Measurements from ENCODE around the gene AP5Z1. TPM values are rescaled to one million over a fixed set of nuclear protein-coding genes. Genes with fewer than 3 reads are reported as not detected.

AP5Z1 gene
- total RNA-seq, 1 donor from 2014 or later: 48.9 TPM

DNA sequence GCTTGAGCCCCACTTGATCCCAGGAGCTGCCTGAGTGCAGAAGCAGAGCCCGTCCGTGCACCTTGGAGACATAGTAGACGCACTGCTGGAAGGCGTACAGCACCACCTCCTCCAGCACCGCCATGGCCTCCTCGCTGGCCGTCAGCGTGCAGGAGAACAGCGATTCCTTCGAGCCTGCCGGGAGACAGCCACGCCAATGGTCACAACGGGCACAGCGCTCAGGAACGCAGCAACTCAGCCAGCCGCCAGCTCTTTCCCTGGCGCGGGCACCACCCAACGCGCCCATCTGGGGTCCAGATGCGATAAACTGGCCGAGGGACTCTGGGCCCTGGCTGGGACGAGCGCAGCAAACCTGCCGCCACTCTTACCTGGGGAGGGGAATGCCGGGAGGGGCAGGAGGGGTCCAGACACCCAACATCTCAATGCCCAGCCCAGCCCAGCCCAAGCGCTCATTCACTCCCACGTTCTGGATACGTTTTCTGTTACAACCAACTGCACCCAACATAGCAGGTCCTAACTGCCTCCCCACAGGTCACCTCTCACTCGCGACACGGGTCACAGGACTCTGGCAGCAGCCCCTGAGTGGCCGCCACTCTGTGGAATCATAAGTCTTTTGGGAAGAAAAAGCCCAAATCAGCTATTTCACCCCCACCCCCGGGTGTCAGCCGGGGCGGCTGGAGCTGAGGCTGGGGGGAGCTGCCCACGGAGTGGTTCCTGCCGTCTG lies 41.9 kb downstream of the AP5Z1 start:
- H3K27ac ChIP-seq: no peak overlapping the region
- no peaks in the 10 kb centered on the region for H3K9me3 ChIP-seq
- no peaks in the 10 kb centered on the region for H3K27me3 ChIP-seq
- ATAC-seq (no peak), DNase-seq (no peak)
- H3K4me1 ChIP-seq: no peaks in the 10 kb centered on the region
- H3K36me3 ChIP-seq: no peaks in the 10 kb centered on the region
- H3K4me3 ChIP-seq: no peak overlapping the region
- TF ChIP-seq, protein P1, sequence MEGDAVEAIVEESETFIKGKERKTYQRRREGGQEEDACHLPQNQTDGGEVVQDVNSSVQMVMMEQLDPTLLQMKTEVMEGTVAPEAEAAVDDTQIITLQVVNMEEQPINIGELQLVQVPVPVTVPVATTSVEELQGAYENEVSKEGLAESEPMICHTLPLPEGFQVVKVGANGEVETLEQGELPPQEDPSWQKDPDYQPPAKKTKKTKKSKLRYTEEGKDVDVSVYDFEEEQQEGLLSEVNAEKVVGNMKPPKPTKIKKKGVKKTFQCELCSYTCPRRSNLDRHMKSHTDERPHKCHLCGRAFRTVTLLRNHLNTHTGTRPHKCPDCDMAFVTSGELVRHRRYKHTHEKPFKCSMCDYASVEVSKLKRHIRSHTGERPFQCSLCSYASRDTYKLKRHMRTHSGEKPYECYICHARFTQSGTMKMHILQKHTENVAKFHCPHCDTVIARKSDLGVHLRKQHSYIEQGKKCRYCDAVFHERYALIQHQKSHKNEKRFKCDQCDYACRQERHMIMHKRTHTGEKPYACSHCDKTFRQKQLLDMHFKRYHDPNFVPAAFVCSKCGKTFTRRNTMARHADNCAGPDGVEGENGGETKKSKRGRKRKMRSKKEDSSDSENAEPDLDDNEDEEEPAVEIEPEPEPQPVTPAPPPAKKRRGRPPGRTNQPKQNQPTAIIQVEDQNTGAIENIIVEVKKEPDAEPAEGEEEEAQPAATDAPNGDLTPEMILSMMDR (IDR thresholded peaks at IDR 0.05): no peak
- intact Hi-C loops (cut with DNase I): no loop called here

DNA sequence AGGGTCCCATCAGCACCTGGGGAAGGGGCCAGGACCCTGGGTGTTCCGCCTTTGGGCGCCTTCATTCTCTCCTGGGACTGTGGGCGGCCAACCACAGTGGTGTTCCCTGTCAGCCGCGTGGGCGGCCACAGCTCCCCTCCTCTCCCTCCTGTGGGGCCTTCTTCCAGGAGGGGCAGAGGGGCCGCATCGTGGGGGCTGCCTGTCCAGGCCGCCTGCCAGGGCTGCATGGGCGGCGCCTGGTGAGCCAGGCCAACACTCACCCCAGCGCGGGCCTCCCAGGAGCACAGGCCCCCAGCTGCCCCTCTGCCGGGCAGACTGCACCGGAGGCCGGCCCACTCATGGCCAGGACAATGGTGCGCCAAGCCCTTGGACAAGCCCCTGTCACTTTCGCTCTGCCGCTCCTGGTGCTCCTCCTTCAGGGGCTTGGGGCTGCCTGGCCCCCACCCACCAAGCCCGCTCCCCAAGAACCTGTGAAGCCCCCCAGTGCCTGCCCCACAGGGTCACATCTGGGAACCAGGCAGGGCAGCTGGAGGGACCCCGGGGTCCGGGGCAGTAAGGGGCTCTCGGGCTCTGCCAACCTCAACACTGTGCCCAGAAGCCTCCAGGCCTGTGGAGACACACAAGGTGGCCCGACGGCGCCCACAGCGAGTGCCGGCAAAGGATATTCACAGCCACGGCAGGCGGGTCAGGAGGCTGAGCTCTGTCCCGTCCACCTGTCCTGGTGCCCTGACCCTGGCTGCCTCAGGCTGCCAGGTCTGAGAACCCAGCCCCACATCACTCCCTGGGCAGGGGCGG lies 42.8 kb downstream of the AP5Z1 start:
- Histone ChIP-seq H3K27ac (no peak overlapping the region), H3K4me1 (no peaks in the 10 kb centered on the region), H3K36me3 (no peaks in the 10 kb centered on the region), H3K4me3 (no peak overlapping the region), H3K27me3 (no peaks in the 10 kb centered on the region), H3K9me3 (no peaks in the 10 kb centered on the region)
- TF ChIP-seq, protein P1 (IDR thresholded peaks at IDR 0.05): no peak
- peak; percentile 62 for DNase-seq
- intact Hi-C loops (cut with DNase I): no loop called here
- ATAC-seq: no peak

DNA sequence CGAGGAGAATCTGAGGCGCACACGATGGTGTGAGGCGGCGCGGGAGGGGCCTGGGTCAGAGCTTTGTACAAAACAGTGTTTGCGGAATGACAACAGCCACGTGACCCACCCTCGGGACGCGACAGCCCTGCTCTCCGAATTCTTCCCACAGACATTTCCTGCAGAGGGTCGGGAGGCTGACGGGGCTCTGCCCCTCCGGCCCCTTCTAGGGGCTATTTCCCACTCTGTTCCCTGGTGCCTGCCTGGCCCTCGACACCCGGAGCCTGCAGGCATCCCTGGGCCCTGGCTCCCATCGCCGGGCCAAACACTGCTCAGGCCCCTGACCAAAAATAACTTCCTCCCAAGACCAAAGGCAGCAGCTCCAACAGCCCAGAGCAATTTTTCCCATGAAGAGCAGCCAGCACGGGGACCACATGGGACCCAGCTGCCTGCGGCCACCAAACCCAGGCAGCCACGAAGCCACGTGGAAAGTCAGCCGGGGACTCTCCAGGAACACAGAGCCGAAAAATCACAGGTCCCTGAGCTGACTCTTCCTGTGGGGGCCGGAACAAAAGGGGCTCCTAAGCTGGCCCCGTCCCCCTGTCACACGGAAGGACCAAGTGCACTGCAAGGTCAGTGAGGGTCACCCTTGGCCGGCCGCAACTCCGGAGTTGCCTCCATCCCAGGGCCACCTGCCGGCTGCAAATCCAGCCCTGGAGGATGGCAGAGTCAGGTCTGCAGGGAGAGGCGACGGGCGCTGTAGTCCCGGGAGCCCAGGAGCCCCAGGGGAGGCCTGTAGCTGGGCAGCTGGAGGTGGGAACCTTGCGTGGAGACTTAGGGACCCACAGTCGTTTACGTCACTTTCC lies 44.4 kb downstream of the AP5Z1 start:
- TF ChIP-seq, protein P1 (IDR thresholded peaks at IDR 0.05): no peak
- Histone ChIP-seq H3K27ac (no peak overlapping the region), H3K36me3 (no peaks in the 10 kb centered on the region), H3K4me1 (no peaks in the 10 kb centered on the region), H3K9me3 (no peaks in the 10 kb centered on the region), H3K4me3 (no peak overlapping the region), H3K27me3 (no peaks in the 10 kb centered on the region)
- peak; percentile 59 for DNase-seq
- intact Hi-C loops (cut with DNase I): no loop called here
- ATAC-seq: no peak

DNA sequence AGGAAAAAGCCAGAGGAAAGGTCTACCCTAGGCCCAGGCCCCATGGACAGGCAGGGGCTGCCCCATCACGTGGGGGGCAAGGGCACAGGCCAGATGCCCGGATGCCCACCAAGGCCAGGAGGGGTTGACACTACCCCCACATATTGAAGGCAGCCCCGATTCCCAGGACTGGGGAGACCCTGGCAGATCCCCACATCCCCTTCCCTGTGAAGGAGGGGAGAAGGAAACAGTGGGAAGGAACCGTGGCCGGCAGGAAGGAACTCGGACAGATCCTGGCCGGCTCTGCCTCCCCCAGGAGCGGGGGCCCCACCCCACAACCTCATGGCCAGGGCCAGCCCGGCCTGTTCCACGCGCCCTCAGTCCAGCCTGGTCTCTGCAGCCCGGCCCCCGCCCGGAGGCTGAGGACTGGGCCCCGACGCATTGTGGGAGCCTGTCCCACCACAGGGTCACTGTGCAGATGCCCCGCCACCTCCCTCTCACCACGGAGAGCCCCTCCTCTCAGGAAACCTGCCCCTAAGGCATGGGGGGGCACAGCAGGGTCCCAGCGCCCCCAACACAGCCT lies 45.1 kb downstream of the AP5Z1 start:
- TF ChIP-seq, protein P1 (IDR thresholded peaks at IDR 0.05): no peak
- no peak for DNase-seq
- intact Hi-C loops (cut with DNase I): no loop called here

DNA sequence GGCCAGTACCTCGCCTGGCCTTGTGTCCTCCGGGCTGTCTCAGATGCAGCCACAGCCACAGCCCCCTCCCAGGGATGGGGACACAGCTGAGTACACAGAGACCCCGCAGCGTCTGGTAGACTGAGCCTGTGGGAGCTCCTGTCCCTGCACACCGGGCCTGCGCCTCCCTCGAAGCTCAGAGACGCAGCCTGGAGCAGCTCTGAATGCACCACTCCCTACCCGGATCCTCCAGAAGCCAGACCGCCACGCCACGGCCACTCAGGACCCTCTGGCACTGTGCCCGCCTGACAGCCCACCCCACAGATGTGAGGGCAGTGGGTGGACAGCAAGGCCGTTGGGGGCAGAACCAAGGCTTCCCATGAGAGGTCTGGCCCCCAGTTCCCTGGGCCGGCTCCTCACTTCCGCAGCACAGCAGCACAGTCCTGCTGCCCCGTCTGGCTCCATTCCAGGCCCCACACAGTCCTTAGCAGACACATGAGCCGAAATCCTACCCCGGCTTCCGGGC lies 45.6 kb downstream of the AP5Z1 start:
- TF ChIP-seq, protein P1 (IDR thresholded peaks at IDR 0.05): no peak
- DNase-seq: no peak
- no peaks in the 10 kb centered on the region for H3K4me1 ChIP-seq
- H3K4me3 ChIP-seq: no peak overlapping the region
- ATAC-seq: no peak
- H3K36me3 ChIP-seq: no peaks in the 10 kb centered on the region
- H3K9me3 ChIP-seq: no peaks in the 10 kb centered on the region
- no peak overlapping the region for H3K27ac ChIP-seq
- no peaks in the 10 kb centered on the region for H3K27me3 ChIP-seq
- intact Hi-C loops (cut with DNase I): no loop called here

More for the DNA sequence above, 45.1 kb downstream of the AP5Z1 start:
- H3K36me3 ChIP-seq: no peaks in the 10 kb centered on the region
- no peaks in the 10 kb centered on the region for H3K4me1 ChIP-seq
- H3K27ac ChIP-seq: no peak overlapping the region
- ATAC-seq: no peak
- H3K4me3 ChIP-seq: no peak overlapping the region
- H3K9me3 ChIP-seq: no peaks in the 10 kb centered on the region
- H3K27me3 ChIP-seq: no peaks in the 10 kb centered on the region

Measured in upper lobe of right lung (tissue), 1 donor.